Measurements from ENCODE around the gene ACOT12. TPM values are rescaled to one million over a fixed set of nuclear protein-coding genes. Genes with fewer than 3 reads are reported as not detected.
"Not testable (repeated sequence)": the region's sequence is repeated elsewhere in the genome, so short reads cannot be mapped to it uniquely, and the experiment has no call there.

ACOT12 gene
- polyA plus RNA-seq, 4 donors, result 0.43 to 1.1 (median 0.76) TPM

DNA sequence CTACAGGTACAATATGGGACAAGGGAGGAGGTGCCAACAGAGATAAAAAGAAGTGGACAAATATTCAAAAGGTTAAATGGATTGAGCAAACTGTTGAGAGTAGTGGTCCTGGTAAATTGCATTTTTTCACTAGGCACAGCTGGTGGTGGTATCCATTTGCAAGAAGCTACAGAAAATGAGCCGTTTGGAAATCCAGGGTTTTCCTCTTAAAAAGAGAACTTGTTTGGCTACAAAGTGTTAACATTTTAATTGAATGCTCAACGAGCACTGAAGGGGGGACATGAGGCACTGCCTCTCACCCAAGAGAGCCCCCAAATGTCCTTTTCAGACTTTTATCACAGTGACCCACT lies 93.0 kb downstream of the ACOT12 start:
- DNase-seq (ENCODE audit: low read depth in 4 of 4, low spot score in 3 of 4), result no peak

- DNase-seq (ENCODE audit: low read depth in 4 of 4, low spot score in 3 of 4), result no peak
These were observed 96.4 kb downstream of the ACOT12 start for GRCh38 chr5:81297531-81297930.

GRCh38 chr5:81294021-81294420 lies 99.9 kb downstream of the ACOT12 start:
- not testable (repeated sequence) for DNase-seq (ENCODE audit: low read depth in 4 of 4, low spot score in 3 of 4)

- DNase-seq (ENCODE audit: low read depth in 4 of 4, low spot score in 3 of 4), result no peak
These were observed 101.8 kb downstream of the ACOT12 start for GRCh38 chr5:81292130-81292529.

DNA sequence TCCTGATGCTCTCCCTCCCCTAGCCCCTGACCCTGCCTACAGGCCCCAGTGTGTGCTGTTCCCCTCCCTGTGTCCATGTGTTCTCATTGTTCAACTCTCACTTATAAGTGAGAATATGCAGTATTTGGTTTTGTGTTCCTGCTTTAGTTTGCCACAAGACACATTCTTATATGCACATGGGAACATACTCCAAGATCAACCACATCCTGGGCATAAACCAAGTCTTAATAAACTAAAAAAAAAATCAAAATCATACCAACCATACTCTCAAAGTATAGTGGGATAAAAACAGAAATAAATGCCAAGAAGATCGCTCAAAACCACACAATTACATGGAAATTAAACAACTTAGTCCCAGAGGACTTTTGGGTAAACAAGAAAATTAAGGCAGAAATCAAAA lies 103.8 kb downstream of the ACOT12 start:
- no peak for DNase-seq (ENCODE audit: low read depth in 4 of 4, low spot score in 3 of 4)

- no peak for DNase-seq (ENCODE audit: low read depth in 4 of 4, low spot score in 3 of 4)
These were observed 105.9 kb downstream of the ACOT12 start for GRCh38 chr5:81288021-81288433.

GRCh38 chr5:81286059-81286617 lies 107.8 kb downstream of the ACOT12 start:
- DNase-seq (ENCODE audit: low read depth in 4 of 4, low spot score in 3 of 4), result no peak

DNA sequence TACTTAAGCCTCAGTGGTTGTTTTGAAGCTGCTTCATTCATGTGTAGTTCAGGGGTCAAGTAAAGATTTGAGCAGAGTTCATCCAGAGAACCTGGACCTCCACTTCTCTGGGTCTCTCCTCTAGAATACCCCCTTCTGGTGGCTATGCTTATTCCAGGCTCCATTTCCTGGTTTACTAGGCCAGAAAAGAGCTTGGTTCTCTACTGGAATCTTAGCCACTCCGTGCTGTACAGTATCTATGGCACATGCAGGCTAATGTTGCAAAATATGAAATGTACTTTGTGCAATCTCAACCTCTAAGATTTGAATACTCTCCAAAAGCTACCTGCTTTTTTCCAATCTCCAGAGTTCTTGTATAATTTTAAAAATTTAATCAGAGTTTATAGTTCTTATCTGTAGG lies 110.0 kb downstream of the ACOT12 start:
- no peak for DNase-seq (ENCODE audit: low read depth in 4 of 4, low spot score in 3 of 4)

Other genes with a start within 250 kb of the ACOT12 start
- gene CKMT2, start 160.8 kb downstream of the ACOT12 start, polyA plus RNA-seq (ENCODE audit: insufficient read length in 4 of 4), result 1 to 10 TPM; 5.7 to 9.2 (median 5.9) TPM
- 10 to 100 TPM; 37.1 to 47.1 (median 42.8) TPM for gene ZCCHC9, start 92.5 kb downstream of the ACOT12 start, polyA plus RNA-seq (ENCODE audit: insufficient read length in 4 of 4)

Data from right renal pelvis (tissue), 4 donors.